ENCODE measurements around the gene FZR1. TPM values are rescaled to one million over a fixed set of nuclear protein-coding genes. Genes with fewer than 3 reads are reported as not detected.

The FZR1 gene
- total and polyA plus RNA-seq, 2 of the 13 experiments (the other 11 are each of a cell fraction or from before 2014, with no cell fraction given), result 29.0 to 30.8 TPM

GRCh38 chr19:3551792-3552095 lies 45.6 kb downstream of the FZR1 start (continued):
- TF ChIP-seq AHDC1 (CRISPR knock-in tag; IDR thresholded peaks at IDR 0.05; ENCODE audit: borderline replicate concordance) (no peak), NONO (IDR thresholded peaks at IDR 0.05) (no peak), NONO (CRISPR knock-in tag; conservative IDR thresholded peaks at IDR 0.05) (no peak), HOXA3 (CRISPR knock-in tag; IDR thresholded peaks at IDR 0.05) (no peak), TRAFD1 (CRISPR knock-in tag; IDR thresholded peaks at IDR 0.05; ENCODE audit: borderline replicate concordance) (no peak), ZNF766 (CRISPR knock-in tag; IDR thresholded peaks at IDR 0.05; ENCODE audit: borderline replicate concordance) (no peak), POLR2G (IDR thresholded peaks at IDR 0.05; ENCODE audit: low read depth, low read length) (no peak)

All from HepG2 (cell line).